Mononuclear cell (primary cell): Measurements from ENCODE around the gene NUDT1. TPM values are rescaled to one million over a fixed set of nuclear protein-coding genes. Genes with fewer than 3 reads are reported as not detected.

Experiments used
- H3K27me3 ChIP-seq: 2 replicates; pipeline ENCODE4 v1.6.0; 2011; ENCODE audit warnings: low read length, control low read depth; ENCODE audit not compliant: insufficient read depth
- H3K4me1 ChIP-seq: 2 replicates; pipeline ENCODE4 v1.5.1; 2011; ENCODE audit warnings: mild to moderate bottlenecking, low read length, control low read depth; ENCODE audit not compliant: insufficient read depth
- H3K4me3 ChIP-seq: 2 replicates; pipeline ENCODE4 v1.5.1; 2011; ENCODE audit warnings: mild to moderate bottlenecking, low read length, moderate library complexity
- H3K9me3 ChIP-seq: 2 replicates; pipeline ENCODE4 v1.5.1; 2011; ENCODE audit warnings: low read depth, mild to moderate bottlenecking, control low read depth, low read length
- total RNA-seq: library from RNA; depleted of rRNA; stranded (reverse); fragments of >200 nt; gene quantifications from one replicate; pipeline ENCODE4 v1.2.3, GENCODE V29; 2012

Gene NUDT1
- total RNA-seq, 1 donor: 10.5 TPM

DNA sequence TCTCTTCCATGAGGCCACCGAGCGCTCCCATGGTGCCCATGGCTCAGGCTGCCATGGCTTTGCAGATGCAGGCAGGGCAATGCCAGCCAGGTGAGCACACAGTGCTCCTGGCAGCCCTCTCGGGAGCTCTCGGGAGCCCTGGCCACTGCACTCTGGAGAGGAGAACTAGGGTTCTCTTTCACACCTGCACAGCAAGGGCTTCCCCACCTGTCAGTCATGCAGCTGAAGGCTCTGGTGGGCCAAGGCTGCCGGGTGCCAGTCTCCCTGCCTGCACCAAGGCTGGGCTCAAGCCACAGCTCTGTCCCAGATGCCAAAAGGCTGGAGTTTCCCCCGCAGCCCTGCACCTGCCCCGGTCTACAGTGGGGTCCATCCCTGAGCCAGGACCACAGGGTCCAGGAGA lies 32.6 kb downstream of the NUDT1 start:
- H3K4me1 ChIP-seq: no peaks in the 10 kb centered on the region
- no peak overlapping the region for H3K4me3 ChIP-seq
- H3K9me3 ChIP-seq: no peaks in the 10 kb centered on the region
- no peaks in the 10 kb centered on the region for H3K27me3 ChIP-seq

DNA sequence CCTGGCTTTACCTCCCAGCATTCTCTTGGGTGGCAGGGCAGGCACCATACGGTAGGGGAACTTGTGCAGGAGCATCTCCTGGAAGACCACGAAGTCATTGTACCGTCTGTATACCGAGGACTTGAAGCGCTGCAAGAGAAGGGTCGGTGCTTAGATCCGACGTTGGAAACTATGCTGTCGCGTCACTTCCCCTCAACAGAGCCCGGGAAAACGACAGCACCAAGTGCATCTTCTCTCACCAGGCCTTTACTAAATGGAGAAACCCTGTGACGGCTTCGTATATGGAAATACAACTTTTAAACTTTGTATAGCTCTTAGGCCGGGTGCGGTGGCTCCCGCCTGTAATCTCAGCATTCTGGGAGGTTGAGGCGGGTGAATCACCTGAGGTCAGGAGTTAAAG lies 33.1 kb downstream of the NUDT1 start:
- H3K27me3 ChIP-seq: no peaks in the 10 kb centered on the region
- no peaks in the 10 kb centered on the region for H3K9me3 ChIP-seq
- no peaks in the 10 kb centered on the region for H3K4me1 ChIP-seq
- no peak overlapping the region for H3K4me3 ChIP-seq

DNA sequence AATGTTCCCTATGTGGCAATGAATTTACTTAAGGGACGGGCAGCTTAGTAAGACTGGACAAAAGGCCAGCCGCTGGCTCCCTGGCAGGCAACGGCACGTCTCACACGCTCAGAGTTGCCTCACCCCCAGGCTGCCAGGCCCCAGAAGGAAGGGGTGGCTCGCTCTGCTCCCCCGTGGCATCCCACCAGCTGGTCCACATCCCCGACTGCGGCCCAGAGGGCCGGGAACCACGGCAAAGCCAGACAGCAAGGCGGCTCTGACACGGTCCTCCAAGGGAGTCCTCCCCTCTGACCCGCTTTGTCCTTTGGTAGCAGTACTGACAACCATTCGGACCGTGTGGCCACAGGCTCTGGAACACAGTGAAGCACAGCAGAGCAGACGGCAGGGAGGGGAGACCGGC lies 34.1 kb downstream of the NUDT1 start:
- no peak overlapping the region for H3K4me3 ChIP-seq
- H3K27me3 ChIP-seq: no peaks in the 10 kb centered on the region
- H3K4me1 ChIP-seq: no peaks in the 10 kb centered on the region
- no peaks in the 10 kb centered on the region for H3K9me3 ChIP-seq

DNA sequence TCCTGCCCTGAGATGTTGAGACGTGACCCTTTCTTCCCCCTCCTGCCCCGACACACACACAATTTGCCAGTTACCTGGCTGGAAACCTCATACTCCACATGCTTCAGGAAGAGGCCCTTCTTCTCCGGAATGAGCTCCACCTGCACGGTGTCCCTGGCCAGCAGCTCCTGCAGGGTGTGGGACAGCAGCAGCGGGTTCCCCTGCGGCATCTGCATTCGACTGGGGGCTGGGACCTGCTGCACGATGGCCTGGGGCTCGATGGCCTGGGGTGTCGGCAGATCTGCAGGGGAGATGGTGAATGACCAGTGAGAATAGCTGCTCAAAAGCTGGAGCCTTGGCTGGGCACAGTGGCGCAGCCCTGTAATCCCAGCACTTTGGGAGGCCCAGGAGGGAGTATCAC lies 36.0 kb downstream of the NUDT1 start:
- H3K9me3 ChIP-seq: no peaks in the 10 kb centered on the region
- H3K4me3 ChIP-seq: no peak overlapping the region
- H3K4me1 ChIP-seq: no peaks in the 10 kb centered on the region
- no peaks in the 10 kb centered on the region for H3K27me3 ChIP-seq

DNA sequence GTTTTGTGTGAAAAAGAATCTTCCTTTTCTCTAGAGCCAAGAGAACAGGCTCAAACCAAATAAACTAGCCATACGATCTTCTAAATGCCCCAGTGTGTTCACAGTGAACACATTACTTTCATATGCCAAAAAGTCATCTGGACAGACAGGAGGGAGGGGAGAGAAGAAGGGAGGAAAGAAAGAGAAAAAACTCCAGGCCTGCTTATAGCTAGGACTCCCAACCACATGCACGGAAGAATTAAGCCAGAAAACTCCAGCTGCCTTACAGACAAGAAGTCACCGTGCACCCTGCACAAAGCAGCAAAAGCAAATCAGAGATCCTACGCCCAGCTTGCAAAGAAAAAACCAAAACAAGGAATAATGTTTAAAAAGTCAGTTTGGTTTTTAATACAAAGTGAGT lies 37.9 kb downstream of the NUDT1 start:
- H3K9me3 ChIP-seq: no peaks in the 10 kb centered on the region
- no peaks in the 10 kb centered on the region for H3K27me3 ChIP-seq
- H3K4me3 ChIP-seq: no peak overlapping the region
- H3K4me1 ChIP-seq: no peaks in the 10 kb centered on the region

DNA sequence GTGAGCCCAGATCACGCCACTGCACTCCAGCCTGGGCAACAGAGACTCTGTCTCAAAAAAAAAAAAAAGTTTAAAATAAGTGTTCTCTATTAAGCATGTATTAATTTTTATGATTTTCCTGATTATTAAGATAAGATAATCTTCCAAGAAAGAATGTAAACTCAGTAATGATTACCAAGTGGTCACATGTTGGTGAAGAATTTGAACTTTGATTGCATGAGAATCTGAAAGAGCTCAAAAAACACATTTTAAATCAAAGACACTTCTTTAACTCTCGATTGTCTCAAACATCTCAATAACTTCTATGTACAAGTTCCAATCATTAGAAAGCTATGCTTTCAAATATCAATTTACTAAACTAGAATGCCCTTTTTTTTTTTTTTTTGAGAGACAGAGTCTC lies 38.4 kb downstream of the NUDT1 start:
- Histone ChIP-seq H3K9me3 (no peaks in the 10 kb centered on the region), H3K4me3 (no peak overlapping the region), H3K4me1 (no peaks in the 10 kb centered on the region), H3K27me3 (no peaks in the 10 kb centered on the region)

DNA sequence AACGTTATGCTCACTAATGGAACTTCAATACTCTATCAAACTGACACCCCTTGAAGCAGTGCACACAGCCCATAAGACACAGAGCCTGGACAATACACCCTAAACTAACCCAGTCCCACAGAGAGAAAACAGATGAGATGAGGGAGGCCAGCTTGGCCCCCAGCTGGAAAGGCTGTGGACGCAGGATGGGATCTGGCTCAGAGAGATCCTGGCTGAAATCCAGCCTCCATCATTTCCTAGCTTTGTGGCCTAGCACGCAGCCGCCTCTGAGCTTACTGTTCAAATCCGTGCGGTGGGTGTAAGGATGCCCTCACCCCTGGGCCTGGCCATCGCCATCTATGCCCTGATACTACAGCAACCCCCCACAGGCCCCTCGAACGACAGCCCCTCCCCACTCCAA lies 39.5 kb downstream of the NUDT1 start:
- H3K27me3 ChIP-seq: no peaks in the 10 kb centered on the region
- H3K4me1 ChIP-seq: no peaks in the 10 kb centered on the region
- no peaks in the 10 kb centered on the region for H3K9me3 ChIP-seq

DNA sequence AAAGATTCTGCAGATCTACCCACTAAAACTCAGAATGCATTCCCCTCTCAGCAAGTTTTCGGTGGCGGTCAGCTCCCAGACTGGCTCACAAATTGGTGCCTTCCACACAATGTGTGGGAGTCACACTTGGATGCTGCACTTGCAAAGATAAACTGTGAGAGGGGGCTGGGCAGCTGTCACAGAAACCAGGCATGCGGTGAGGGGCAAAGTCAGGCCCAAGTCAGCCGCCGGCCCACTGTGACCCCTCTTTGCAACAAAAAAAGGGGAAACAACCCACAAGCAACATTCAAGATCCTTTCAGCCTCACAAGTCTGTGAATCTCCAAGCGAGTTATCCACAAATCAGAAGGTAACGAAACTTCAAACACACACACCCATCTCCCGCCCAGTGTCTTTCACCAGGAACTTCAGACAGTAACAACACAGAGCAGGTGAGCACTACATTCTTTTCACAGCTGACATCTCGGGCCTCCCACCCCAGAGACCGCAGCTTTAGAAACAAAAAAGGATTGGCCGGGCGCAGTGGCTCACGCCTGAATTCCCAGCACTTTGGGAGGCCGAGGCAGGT lies 40.2 kb downstream of the NUDT1 start:
- no peaks in the 10 kb centered on the region for H3K27me3 ChIP-seq
- no peaks in the 10 kb centered on the region for H3K4me1 ChIP-seq
- no peak overlapping the region for H3K4me3 ChIP-seq
- H3K9me3 ChIP-seq: no peaks in the 10 kb centered on the region

More for the DNA sequence above, 39.5 kb downstream of the NUDT1 start:
- H3K4me3 ChIP-seq: no peak overlapping the region

DNA sequence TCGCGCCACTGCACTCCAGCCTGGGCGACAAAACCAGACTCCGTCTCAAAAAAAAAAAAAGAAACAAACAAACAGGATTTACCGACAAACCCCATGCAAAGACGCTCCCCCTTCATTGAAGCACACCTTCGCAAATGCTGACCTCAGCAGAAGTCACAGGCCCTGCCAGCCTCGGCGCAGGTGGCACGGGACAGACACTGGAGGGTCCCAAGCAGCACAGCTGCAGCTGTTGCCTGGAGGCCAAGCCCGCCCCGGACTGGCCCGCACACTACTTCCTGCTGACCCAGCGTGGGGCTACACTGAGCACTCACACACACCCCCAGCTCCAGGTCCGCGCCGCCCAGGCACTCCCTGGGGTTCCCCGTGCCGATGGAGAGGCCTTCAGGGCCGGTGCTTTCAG lies 41.0 kb downstream of the NUDT1 start:
- Histone ChIP-seq H3K27me3 (no peaks in the 10 kb centered on the region), H3K4me3 (no peak overlapping the region), H3K4me1 (peaks cover 3% of the 10 kb centered on the region), H3K9me3 (no peaks in the 10 kb centered on the region)

DNA sequence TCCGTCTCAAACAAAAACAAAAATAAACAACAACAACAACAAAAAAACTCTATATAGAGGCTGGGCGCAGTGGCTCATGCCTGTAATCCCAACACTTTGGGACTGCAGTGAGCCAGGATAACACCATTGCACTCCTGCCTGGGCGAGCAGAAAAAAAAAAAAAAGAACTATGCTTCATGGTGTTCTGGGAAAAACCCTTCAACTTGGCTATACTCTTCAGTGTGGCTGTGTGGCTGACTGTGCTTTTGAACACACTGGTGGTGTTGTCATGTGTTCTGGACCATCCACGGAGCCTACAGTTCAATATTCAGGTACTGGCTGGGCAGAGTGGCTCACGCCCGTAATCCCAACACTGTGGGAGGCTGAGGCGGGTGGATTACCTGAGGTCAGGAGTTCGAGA lies 45.7 kb downstream of the NUDT1 start:
- H3K4me3 ChIP-seq: no peak overlapping the region
- H3K27me3 ChIP-seq: no peaks in the 10 kb centered on the region
- H3K9me3 ChIP-seq: no peaks in the 10 kb centered on the region
- peaks cover 3% of the 10 kb centered on the region for H3K4me1 ChIP-seq

DNA sequence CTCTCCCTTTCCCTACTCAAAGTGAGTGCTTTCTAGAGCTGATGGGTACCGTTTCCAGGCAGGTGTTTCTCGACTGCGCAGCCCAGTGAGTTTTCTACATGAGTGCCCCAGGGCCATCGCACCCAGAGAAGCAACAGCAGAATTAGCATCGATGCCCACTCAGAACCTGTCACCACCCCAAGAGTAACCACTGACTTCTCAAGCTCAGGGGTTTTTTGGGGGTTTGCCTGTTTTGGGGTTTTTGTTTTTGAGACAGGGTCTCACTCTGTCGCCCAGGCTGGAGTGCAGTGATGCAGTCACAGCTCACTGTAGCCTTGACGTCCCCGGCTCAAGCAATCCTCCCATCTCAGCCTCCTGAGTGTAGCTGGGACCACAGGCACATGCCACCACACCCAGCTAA lies 46.5 kb downstream of the NUDT1 start:
- no peak overlapping the region for H3K4me3 ChIP-seq

DNA sequence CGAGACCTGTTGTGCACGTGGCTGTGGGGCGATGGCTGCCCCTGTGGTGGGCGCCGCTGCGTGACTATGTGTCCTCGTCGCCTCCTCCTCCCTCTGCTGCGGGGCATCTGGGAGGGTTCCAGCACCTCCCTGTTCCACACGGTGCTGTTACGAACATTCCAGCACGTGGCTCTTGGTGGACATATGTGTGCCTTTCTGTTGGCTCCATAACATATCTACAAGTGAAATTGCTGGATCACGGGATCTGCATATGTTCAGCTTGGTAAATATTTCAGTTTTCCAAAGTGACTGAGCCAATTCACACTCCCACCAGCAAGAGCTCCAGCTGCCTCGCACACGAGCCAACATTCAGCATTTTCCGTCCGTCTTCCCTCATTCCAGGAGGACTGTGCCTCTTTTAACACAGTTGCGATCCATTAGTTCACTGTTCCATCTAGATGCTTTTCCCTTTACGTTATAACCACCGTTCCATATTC lies 47.1 kb downstream of the NUDT1 start:
- Histone ChIP-seq H3K4me1 (peaks cover 3% of the 10 kb centered on the region), H3K27me3 (no peaks in the 10 kb centered on the region), H3K9me3 (no peaks in the 10 kb centered on the region), H3K4me3 (no peak overlapping the region)

More for the DNA sequence above, 46.5 kb downstream of the NUDT1 start:
- H3K4me1 ChIP-seq: peaks cover 3% of the 10 kb centered on the region
- H3K27me3 ChIP-seq: no peaks in the 10 kb centered on the region
- H3K9me3 ChIP-seq: no peaks in the 10 kb centered on the region

DNA sequence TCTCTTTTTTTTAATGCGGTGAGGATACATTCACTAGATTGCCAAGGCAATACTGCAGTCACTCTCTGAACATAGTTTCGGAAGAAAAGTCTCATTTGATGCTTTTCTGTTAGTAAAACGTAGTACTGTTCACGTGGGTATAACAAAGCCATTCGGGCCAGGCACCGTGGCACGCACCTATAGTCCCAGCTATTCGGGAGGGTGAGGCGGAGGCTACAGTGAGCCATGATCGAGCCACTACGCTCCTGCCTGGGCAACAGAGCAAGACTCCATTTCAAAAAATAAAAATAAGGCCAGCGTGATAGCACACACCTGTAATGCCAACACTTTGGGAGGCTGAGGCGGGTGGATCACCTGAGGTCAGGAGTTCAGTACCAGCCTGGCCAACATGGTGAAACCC lies 47.6 kb downstream of the NUDT1 start:
- Histone ChIP-seq H3K4me1 (peaks cover 3% of the 10 kb centered on the region), H3K9me3 (no peaks in the 10 kb centered on the region), H3K4me3 (no peak overlapping the region), H3K27me3 (no peaks in the 10 kb centered on the region)

DNA sequence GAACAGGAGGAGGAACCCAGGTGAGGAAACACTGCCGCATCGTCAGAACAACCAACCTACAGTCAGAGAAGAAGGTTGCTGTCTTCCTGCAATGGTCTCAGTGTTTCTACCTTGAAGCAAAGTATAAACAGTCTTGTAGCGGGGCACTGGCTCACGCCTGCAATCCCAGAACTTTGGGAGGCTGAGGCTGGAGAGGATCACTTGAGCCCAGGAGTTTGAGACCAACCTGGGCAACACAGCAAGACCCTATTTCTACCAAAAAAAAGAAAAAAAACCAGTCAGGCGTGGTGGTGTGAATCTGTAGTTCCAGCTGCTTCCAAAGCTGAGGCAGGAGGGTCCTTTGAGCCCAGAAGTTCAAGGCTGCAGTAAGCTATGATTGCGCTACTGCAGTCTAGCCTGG lies 48.9 kb downstream of the NUDT1 start:
- Histone ChIP-seq H3K4me1 (peaks cover 3% of the 10 kb centered on the region), H3K9me3 (no peaks in the 10 kb centered on the region), H3K4me3 (no peak overlapping the region), H3K27me3 (no peaks in the 10 kb centered on the region)

DNA sequence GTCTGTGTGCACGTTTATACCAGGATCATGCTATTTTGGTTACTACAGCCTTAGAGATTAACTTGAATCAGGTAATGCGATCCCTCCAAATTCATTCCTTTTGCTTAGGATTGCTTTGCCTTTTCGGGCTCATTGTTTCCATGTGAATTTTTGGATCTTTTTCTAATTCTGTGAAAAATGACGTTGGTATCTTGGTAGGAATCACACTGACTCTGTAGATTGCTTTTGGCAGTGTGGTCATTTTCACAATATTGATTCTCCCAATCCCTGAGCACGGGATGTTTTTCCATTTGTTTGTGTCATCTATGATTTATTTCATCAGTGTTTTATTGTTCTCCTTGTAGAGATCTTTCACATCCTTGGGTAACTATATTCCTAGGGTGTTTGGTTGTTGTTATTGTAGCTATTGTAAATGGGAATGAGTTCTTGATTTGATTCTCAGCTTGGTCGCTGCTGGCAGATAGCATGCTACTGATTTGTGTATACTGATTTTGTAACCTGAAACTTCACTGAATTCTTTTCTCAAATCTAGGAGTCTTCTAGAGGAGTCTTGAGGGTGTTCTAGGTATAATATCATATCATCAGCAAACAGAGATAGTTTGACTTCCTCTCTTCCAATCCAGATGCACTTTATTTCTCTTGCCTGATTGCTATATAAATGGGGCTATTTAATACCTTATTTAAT lies 54.1 kb downstream of the NUDT1 start:
- Histone ChIP-seq H3K4me3 (no peak overlapping the region), H3K9me3 (no peaks in the 10 kb centered on the region), H3K4me1 (peaks cover 22% of the 10 kb centered on the region), H3K27me3 (no peaks in the 10 kb centered on the region)

DNA sequence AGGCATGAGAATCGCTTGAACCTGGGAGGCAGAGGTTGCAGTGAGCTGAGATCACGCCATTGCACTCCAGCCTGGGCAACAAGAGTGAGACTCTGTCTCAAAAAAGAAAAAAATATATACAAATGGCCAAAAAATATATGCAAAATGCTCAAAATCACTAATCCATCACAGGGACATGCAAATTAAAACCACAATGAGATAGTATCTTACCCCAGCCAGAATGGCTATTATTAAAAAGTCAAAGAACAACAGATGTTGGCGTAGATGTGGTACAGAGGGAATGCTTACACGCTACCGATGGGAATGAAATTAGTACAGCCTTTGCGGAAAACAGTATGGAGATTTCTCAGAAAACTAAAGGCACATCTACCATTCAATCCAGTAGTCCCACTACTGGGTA lies 54.8 kb downstream of the NUDT1 start:
- Histone ChIP-seq H3K4me1 (peaks cover 22% of the 10 kb centered on the region), H3K27me3 (no peaks in the 10 kb centered on the region), H3K4me3 (no peak overlapping the region), H3K9me3 (no peaks in the 10 kb centered on the region)
